H9 (cell line): ENCODE data around the gene APOA1. TPM values are rescaled to one million over a fixed set of nuclear protein-coding genes. Genes with fewer than 3 reads are reported as not detected.

Source experiments
- DNase-seq: peaks from one replicate; pipeline ENCODE4 v3.0.0-alpha.2; 2017
- H2AFZ ChIP-seq: one replicate; pipeline ENCODE4 v1.6.1; 2013; ENCODE audit warnings: mild to moderate bottlenecking, low read length, control low read depth, moderate library complexity
- H2AK5ac ChIP-seq: 2 replicates; pipeline ENCODE4 v1.6.1; 2013; ENCODE audit warnings: low read length, control low read depth, mixed read lengths; ENCODE audit not compliant: insufficient read length
- H2BK120ac ChIP-seq: one replicate; pipeline ENCODE4 v1.6.1; 2013; ENCODE audit warnings: low read depth, mild to moderate bottlenecking, low read length, control low read depth, inconsistent platforms; ENCODE audit not compliant: poor library complexity, severe bottlenecking
- H2BK12ac ChIP-seq: 2 replicates; pipeline ENCODE4 v1.6.1; 2013; ENCODE audit warnings: low read length, control low read depth, mixed read lengths, low read depth; ENCODE audit not compliant: insufficient read length
- H2BK15ac ChIP-seq: 2 replicates; pipeline ENCODE4 v1.6.1; 2013; ENCODE audit warnings: low read depth, low read length, control low read depth
- H2BK20ac ChIP-seq: one replicate; pipeline ENCODE4 v1.6.1; 2013; ENCODE audit warnings: low read depth, mild to moderate bottlenecking, low read length, control low read depth, inconsistent platforms; ENCODE audit not compliant: poor library complexity, severe bottlenecking
- H2BK5ac ChIP-seq: 2 replicates; pipeline ENCODE4 v1.6.1; 2013; ENCODE audit warnings: low read length, control low read depth, mixed read lengths; ENCODE audit not compliant: insufficient read length
- H3K14ac ChIP-seq: 2 replicates; pipeline ENCODE4 v1.6.1; 2013; ENCODE audit warnings: low read length, control low read depth; ENCODE audit not compliant: insufficient read depth
- H3K18ac ChIP-seq: 2 replicates; pipeline ENCODE4 v1.6.1; 2013; ENCODE audit warnings: low read depth, mild to moderate bottlenecking, mixed read lengths, low read length, control low read depth; ENCODE audit not compliant: insufficient read length
- H3K23ac ChIP-seq: 2 replicates; pipeline ENCODE4 v1.6.1; 2013; ENCODE audit warnings: low read length, control low read depth, mixed read lengths, low read depth; ENCODE audit not compliant: insufficient read length
- H3K23me2 ChIP-seq: 2 replicates; pipeline ENCODE4 v1.6.1; 2013; ENCODE audit warnings: low read depth, mild to moderate bottlenecking, mixed read lengths, low read length, control low read depth; ENCODE audit not compliant: insufficient read length, poor library complexity, severe bottlenecking
- H3K27ac ChIP-seq: 2 replicates; pipeline ENCODE4 v1.5.1; 2013; ENCODE audit warnings: low read length, control low read depth, mixed read lengths, low read depth; ENCODE audit not compliant: insufficient read length
- H3K27me3 ChIP-seq: 2 replicates; pipeline ENCODE4 v1.6.1; 2013; ENCODE audit warnings: low read length, control low read depth, inconsistent platforms; ENCODE audit not compliant: insufficient read depth
- H3K4ac ChIP-seq: 2 replicates; pipeline ENCODE4 v1.6.1; 2013; ENCODE audit warnings: low read depth, mild to moderate bottlenecking, control low read depth, inconsistent platforms, low read length, moderate library complexity
- H3K4me1 ChIP-seq: 2 replicates; pipeline ENCODE4 v1.6.1; 2013; ENCODE audit warnings: low read length, control low read depth, inconsistent platforms; ENCODE audit not compliant: insufficient read depth
- H3K4me2 ChIP-seq: 2 replicates; pipeline ENCODE4 v1.6.1; 2013; ENCODE audit warnings: low read length, control low read depth, mixed read lengths; ENCODE audit not compliant: insufficient read length, insufficient read depth
- H3K56ac ChIP-seq: 2 replicates; pipeline ENCODE4 v1.6.1; 2013; ENCODE audit warnings: low read depth, mild to moderate bottlenecking, mixed read lengths, low read length, control low read depth; ENCODE audit not compliant: insufficient read length
- H3K79me1 ChIP-seq: 2 replicates; pipeline ENCODE4 v1.6.1; 2013; ENCODE audit warnings: low read depth, mild to moderate bottlenecking, moderate library complexity, low read length, control low read depth, inconsistent platforms; ENCODE audit not compliant: insufficient read depth, poor library complexity, severe bottlenecking
- H3K79me2 ChIP-seq: 2 replicates; pipeline ENCODE4 v1.6.1; 2013; ENCODE audit warnings: low read length, control low read depth, inconsistent platforms; ENCODE audit not compliant: insufficient read depth
- H3K9ac ChIP-seq: 2 replicates; pipeline ENCODE4 v1.6.1; 2013; ENCODE audit warnings: low read length, control low read depth, mixed read lengths; ENCODE audit not compliant: insufficient read length; ENCODE audit errors: extremely low read depth
- H3K9me3 ChIP-seq: one replicate; pipeline ENCODE4 v1.6.1; 2013; ENCODE audit warnings: low read depth, low read length, inconsistent platforms; ENCODE audit not compliant: control insufficient read depth
- H3T11ph ChIP-seq: one replicate; pipeline ENCODE4 v1.6.1; 2013; ENCODE audit warnings: mild to moderate bottlenecking, low read length, control low read depth, inconsistent platforms
- H4K20me1 ChIP-seq: one replicate; pipeline ENCODE4 v1.6.1; 2013; ENCODE audit not compliant: control insufficient read depth, insufficient read length, insufficient read depth
- H4K5ac ChIP-seq: 2 replicates; pipeline ENCODE4 v1.6.1; 2013; ENCODE audit warnings: low read depth, mild to moderate bottlenecking, mixed read lengths, low read length, control low read depth; ENCODE audit not compliant: insufficient read length
- H4K8ac ChIP-seq: replicated peaks from 2 replicates; pipeline ENCODE4 v1.6.1; 2013; ENCODE audit warnings: low read length, control low read depth, mixed read lengths, low read depth; ENCODE audit not compliant: insufficient read length
- H4K91ac ChIP-seq: 2 replicates; pipeline ENCODE4 v1.6.1; 2013; ENCODE audit warnings: low read depth, mild to moderate bottlenecking, moderate library complexity, mixed read lengths, low read length, control low read depth; ENCODE audit not compliant: insufficient read length
- H3K27ac Mint-ChIP-seq, 3 experiments: 2 replicates in 2 of 3; 3 replicates in 1 of 3; pipeline ENCODE4 v1.8.0; 2020 to 2021; ENCODE audit warnings: mixed read lengths in 3 of 3, mild to moderate bottlenecking in 1 of 3, moderate library complexity in 1 of 3
- H3K27me3 Mint-ChIP-seq: 2 replicates; pipeline ENCODE4 v1.8.0; 2021; ENCODE audit warnings: low read depth, mild to moderate bottlenecking, moderate library complexity, mixed read lengths
- H3K36me3 Mint-ChIP-seq, 3 experiments: 2 replicates in 2 of 3; 3 replicates in 1 of 3; pipeline ENCODE4 v1.8.0; 2020 to 2021; ENCODE audit warnings: low read depth in 3 of 3, mixed read lengths in 3 of 3; ENCODE audit not compliant: insufficient read depth in 1 of 3
- H3K4me1 Mint-ChIP-seq, 2 experiments: 2 replicates each; pipeline ENCODE4 v1.8.0; 2020; ENCODE audit warnings: mixed read lengths in 2 of 2
- H3K4me3 Mint-ChIP-seq, 2 experiments: 2 replicates in 1 of 2; 3 replicates in 1 of 2; pipeline ENCODE4 v1.8.0; 2020 to 2021; ENCODE audit warnings: mild to moderate bottlenecking in 2 of 2, mixed read lengths in 2 of 2, moderate library complexity in 1 of 2
- H3K9me3 Mint-ChIP-seq, 2 experiments: 2 replicates in 1 of 2; 3 replicates in 1 of 2; pipeline ENCODE4 v1.8.0; 2020; ENCODE audit warnings: mild to moderate bottlenecking in 2 of 2, mixed read lengths in 2 of 2, moderate library complexity in 1 of 2
- CTCF ChIP-seq: fragments of 200-600 bp; sonication (generic); conservative IDR thresholded peaks from 3 replicates; pipeline ENCODE4 v1.8.0; 2021; ENCODE audit warnings: antibody characterized with exemption, mild to moderate bottlenecking
- WGBS: extraction: QIAGEN DNeasy Blood & Tissue Kit; methylation state at CpG from one replicate; pipeline ENCODE4 v1.1.7; 2013; ENCODE audit warnings: missing lambda C conversion rate, low lambda C conversion rate, mixed read lengths; ENCODE audit not compliant: insufficient read length; ENCODE audit errors: extremely low coverage; 5-methylcytosine and 5-hydroxymethylcytosine counted together
- total RNA-seq: library from RNA; stranded (reverse); gene quantifications from 2 replicates; pipeline ENCODE4 v1.2.1, GENCODE V29; 2021

Gene APOA1
- total RNA-seq, 1 experiment from 2014 or later: 0.68 TPM

GRCh38 chr11:116862951-116863350, 25.5 kb upstream of the APOA1 start:
- Histone ChIP-seq H3K27me3 (no peaks in the 10 kb centered on the region), H4K5ac (no peak overlapping the region), H3K18ac (no peak overlapping the region), H3K9me3 (no peaks in the 10 kb centered on the region), H2BK15ac (no peak overlapping the region), H2BK20ac (no peak overlapping the region), H2AFZ (no peak overlapping the region), H3K4me2 (no peak overlapping the region), H3K79me1 (no peaks in the 10 kb centered on the region), H3K4me1 (no peaks in the 10 kb centered on the region), H2BK5ac (no peak overlapping the region), H3K23me2 (no peaks in the 10 kb centered on the region), H2BK120ac (no peak overlapping the region), H3K4ac (no peak overlapping the region), H3K27ac (no peak overlapping the region), H3T11ph (no peak overlapping the region), H3K9ac (no peak overlapping the region), H3K23ac (no peak overlapping the region), H3K56ac (no peak overlapping the region), H2AK5ac (no peak overlapping the region), H4K8ac (no peak overlapping the region), H3K14ac (no peak overlapping the region), H3K79me2 (no peaks in the 10 kb centered on the region), H4K91ac (no peak overlapping the region), H2BK12ac (no peak overlapping the region), H4K20me1 (no peaks in the 10 kb centered on the region)
- DNase-seq: no peak
- Mint-ChIP-seq H3K27me3 (no peaks in the 10 kb centered on the region), H3K4me3 (no peak overlapping the region), H3K36me3 (peaks cover 18 to 69% (median 64%) of the 10 kb centered on the region in 3 experiments; a peak in 6 of 7 replicates), H3K9me3 (no peaks in the 10 kb centered on the region), H3K4me1 (no peaks in the 10 kb centered on the region), H3K27ac (no peak overlapping the region)
- no peak for TF ChIP-seq CTCF
- WGBS: no CpG with 5 or more reads among the region's 3 CpGs
